Measurements from ENCODE around the gene IQGAP3.

IQGAP3 gene

DNA sequence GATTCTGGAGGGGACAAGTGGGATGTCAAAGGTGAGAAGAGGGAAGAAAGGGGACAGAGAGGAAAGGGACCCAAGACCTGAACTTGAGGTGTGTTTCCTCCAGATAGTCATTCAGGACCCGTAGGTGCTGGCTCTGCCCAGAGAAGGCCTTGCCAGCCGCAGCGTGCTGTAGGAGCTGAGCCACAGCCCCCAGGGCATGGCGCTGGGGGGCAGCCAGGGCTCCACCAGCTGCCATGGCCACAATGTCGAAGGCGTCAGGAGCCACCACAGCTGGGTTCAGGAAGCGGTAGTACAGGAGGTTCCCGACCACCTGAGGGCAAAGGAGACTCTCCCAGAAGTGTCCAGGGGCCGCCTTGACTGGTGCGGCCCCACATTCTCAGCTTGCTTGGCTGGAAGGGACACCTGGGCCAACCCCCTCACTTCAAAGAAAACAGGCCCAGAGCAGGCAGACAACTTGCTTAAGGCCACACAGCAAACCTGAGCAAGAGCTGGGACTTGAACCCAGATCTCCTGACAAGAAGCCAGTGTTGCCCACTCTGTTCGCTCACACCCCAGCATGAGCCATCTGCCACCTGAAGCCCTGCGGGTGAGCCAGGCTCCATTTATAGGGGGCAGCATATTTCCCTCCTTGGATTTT is 37.8 kb downstream of the IQGAP3 start:
- DNase-seq: no peak

GRCh38 chr1:156533568-156534220 is 38.7 kb downstream of the IQGAP3 start:
- DNase-seq: no peak

GRCh38 chr1:156532374-156532773 is 40.0 kb downstream of the IQGAP3 start:
- no peak for DNase-seq

- DNase-seq: no peak
These were observed 42.4 kb downstream of the IQGAP3 start for GRCh38 chr1:156530006-156530405.

GRCh38 chr1:156528875-156529425 is 43.4 kb downstream of the IQGAP3 start:
- DNase-seq: no peak

DNA sequence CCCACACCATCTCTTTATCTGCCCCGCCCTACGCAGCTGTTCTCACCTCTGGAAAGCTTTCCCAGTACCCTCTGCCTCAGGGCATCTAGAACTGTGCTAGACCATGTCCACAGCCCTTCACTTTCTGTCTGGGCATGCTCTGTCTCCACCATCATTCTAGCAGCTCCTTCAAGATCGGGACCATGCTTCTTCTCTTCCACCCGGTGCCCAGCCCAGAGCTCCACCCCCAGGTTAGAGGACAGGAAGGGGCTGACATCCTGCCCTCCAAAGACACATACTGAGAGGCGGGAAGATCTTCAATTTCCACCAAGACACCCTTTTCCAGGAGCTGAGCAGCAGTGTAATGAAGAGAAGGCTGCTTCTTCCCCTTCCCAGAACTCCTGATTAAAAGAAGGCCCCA is 44.1 kb downstream of the IQGAP3 start:
- no peak for DNase-seq

GRCh38 chr1:156527584-156527983 is 44.8 kb downstream of the IQGAP3 start:
- no peak for DNase-seq

DNA sequence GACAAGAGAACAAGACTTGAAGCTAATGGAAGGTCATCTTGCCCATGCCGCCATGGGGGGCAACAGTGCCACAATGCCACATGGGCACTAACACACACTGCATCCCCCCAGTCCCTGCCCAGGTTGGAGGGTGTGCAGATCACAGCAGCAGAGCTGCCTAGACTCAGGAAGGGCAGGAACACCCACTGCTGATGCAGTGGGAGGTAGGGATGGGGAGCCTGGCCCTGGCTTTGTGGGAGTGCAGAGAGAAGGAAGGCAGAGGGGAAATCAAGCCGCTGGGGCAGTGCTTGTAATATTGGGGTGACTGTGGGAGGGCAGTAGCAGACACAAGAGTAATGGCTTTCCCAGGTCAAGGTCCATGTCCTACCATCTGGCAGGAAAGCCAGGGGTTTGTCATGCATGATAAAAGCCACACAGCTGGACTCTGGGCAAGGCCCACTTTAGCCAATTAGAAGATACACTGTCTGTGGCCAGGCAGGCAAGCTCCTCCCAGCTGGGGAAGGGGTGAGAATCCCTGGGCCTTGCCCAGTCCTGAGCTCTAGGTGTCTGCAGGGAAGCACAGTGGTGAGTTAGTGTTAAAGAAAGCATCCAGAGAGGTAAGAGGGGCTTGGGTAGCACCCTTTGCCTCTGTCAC is 46.4 kb downstream of the IQGAP3 start:
- no peak for DNase-seq

DNA sequence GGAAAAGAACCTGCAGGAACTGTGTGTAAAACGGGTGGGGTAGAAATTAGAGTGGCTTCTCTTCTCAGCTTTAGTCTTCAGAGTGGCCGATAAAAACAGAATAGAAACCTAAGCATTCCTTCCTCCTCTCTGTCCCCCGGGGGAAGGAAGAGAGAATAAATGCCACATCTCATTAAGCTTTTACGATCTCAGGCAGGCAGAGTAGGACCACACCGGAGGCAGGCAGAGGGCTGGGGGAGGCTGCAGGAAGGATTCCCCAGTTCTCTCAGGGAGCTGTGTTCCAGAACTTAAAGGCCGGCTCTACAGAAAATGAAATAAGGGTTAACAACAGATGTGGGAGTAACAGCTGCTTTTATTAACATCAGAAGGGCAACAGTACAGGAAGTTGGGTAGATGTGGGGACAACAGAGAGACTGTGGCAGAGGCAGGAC is 47.3 kb downstream of the IQGAP3 start:
- no peak for DNase-seq

DNA sequence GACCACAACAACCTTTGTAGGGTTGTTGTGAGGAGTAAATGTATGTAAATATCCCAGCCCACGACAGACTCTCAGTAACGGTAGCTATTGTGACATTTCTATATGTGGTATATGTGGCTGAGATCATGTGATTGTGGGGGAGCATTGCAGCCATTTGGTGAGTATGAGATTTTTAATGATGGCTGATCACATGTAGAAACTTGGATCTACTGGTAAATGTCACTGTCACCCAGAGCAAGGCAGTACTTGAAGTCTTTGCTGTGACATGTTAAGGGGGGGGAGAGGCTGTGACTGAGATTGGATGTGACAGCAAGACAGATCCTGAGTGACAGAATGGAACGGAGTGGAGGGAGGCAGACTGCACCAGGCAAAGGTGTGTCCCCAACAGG is 47.9 kb downstream of the IQGAP3 start:
- no peak for DNase-seq

GRCh38 chr1:156523801-156524480 is 48.4 kb downstream of the IQGAP3 start:
- no peak for DNase-seq

- no peak for DNase-seq
These were observed 49.9 kb downstream of the IQGAP3 start for GRCh38 chr1:156522443-156522970.

DNA sequence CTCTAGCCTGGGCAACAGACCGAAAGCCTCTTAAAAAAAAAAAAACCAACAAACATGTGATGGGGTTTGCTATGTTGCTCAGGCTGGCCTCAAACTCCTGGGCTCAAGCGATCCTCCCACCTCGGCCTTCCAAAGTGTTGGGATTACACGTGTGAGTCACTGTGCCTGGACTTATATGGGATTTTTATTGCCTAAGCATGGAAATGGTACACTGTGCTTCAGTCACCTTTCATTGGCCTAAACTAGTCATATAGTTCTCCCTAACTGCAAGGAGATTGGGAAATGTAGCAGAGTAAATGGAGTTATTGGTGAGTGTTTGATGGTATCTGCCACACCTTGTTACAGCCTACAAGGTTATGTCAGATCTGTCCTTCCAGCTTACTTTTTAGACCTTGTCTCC is 54.6 kb downstream of the IQGAP3 start:
- DNase-seq: no peak

- no peak for DNase-seq
These were observed 55.5 kb downstream of the IQGAP3 start for GRCh38 chr1:156516821-156517220.

DNA sequence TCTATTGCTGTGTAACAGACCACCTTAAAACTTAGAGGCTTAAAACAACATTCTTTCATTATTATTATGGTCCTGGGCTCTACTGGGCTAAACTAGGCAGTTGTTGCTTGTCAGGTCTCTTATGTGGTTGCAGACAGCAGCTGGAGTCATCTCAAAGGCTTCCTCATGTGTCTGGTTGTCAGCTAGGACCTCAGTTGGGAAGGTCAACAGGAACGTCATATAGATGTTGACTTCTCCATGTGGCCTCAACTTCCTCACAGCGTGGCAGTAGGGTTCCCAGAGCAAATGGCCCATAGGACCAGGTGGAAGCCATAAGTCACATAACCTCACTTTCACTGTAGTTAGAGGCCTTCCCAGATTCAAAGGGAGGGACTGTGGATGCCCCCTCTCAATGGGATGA is 56.4 kb downstream of the IQGAP3 start:
- DNase-seq: no peak

- DNase-seq: no peak
These were observed 59.2 kb downstream of the IQGAP3 start for GRCh38 chr1:156513185-156513584.

DNA sequence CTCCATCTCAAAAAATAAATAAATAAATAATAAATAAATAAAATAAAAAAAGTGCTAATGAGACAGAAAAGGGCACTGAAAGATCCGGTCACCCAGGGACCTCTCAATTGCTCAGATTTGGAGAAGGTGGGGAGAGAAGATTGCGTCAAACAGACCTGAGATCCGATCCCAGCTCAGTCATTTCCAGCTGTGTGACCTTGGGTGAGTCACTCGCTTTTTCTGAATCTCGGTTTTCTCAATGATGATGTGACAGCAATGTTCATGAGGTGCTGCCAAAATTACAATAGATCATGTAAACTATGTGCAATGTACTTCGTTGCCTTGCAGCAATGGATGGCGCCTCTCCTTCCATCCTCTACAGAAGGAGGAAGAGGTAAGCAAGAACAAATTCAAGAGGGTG is 60.7 kb downstream of the IQGAP3 start:
- DNase-seq: no peak

GRCh38 chr1:156510709-156511108 is 61.7 kb downstream of the IQGAP3 start:
- no peak for DNase-seq

DNA sequence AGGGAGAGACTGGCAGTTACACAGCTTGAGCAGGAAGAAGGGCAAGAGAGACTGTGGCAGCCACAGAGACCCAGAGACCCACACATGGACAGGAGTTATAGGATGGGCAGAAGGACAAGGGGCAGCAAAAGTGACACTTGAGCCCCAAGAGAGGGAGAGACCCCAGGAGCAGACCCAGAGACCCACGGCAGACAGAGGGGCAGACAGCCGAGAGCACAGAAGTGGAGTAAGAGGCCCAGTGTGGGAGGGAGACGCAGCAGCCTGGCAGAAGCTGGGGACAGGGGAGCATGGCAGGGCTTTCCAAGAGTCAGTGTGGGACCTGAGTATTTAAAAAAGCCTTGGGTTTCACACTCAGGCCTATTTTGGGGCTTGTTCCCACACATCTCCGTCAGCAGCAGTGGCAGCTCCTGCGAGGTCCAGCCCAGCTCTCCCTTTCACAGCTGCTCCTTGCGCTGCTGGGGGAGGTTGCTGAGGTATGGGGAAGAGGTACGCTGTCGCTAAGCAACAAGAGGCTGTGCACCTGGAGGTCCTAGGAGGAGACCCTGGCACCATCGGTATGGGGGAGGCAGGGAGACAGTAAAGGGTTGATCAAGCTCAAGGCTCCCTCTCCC is 62.8 kb downstream of the IQGAP3 start:
- DNase-seq: no peak

DNA sequence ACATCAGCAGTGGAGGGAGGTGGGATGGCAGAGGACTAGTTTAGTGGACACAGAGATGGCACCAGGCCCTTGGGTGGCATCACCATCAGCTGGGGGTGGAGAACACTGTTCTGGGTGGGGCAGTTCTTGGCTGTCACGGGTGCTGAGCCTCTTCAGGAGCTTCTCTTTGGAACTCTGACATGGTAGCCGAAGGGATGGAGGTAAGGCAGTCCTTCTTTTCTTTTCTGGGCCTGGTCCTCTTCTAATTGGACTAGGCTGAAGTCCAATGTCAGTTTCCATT is 63.5 kb downstream of the IQGAP3 start:
- DNase-seq: no peak

DNA sequence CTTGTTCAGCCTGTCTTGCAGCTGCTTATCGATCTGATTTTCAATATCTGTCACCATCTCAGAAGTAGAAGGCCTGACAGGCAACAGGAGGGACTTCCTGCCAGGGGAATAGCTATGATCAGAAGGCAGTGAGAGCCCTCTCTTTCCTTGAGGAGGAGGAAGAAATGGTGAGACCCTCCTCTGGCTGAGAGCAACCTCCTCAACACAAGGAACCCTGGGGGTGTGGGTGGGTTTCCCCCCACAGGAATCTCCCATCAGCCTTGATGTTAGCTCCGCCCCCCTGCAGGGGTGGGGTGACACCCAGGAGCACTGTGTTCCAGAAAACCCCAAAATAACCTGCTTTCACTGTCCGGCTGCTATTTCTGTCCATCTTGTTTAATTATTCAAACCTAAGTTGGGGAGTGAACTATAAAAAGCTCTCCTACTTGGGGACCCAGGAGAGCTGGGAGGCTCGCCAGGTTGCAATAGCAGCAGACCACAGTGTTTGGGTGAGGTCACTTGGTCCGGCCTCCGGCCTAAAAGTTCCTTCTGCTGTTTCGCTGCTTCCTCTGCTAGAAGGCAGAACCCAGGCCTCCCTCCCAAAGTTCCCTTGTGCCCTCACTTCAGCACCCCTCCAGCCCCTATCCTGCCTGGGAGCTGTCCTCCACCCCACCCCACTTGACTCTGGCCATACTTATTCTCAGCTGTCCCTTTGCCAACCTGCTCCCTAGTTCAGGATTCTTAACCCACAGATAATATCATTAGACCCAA is 64.0 kb downstream of the IQGAP3 start:
- no peak for DNase-seq

DNA sequence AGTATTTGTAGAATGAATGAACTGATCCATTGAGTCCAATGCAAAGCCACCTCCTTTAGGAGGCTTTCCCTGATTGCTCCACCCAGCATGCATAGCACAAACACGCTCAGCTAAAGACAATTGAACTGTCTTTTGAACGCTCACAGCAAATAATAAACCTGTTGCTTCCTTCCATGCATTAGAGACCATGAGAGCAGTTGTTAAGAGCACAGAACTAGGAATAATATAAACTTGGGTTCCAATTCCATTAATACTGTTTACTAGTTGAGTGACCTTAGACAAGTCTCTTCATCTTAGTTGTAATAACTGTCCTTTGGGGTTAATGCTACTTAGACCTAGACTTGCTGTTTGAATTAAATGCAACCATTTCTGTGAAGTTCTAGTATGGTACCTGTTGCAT is 65.9 kb downstream of the IQGAP3 start:
- no peak for DNase-seq

All from NCI-H2081 treated with DMSO at 0.1 percent for 48 hours (cell line).